ENCODE data around the gene SEMA4G. TPM values are rescaled to one million over a fixed set of nuclear protein-coding genes. Genes with fewer than 3 reads are reported as not detected.

Gene SEMA4G
- total RNA-seq, 1 experiment from 2014 or later, result 8.5 TPM

DNA sequence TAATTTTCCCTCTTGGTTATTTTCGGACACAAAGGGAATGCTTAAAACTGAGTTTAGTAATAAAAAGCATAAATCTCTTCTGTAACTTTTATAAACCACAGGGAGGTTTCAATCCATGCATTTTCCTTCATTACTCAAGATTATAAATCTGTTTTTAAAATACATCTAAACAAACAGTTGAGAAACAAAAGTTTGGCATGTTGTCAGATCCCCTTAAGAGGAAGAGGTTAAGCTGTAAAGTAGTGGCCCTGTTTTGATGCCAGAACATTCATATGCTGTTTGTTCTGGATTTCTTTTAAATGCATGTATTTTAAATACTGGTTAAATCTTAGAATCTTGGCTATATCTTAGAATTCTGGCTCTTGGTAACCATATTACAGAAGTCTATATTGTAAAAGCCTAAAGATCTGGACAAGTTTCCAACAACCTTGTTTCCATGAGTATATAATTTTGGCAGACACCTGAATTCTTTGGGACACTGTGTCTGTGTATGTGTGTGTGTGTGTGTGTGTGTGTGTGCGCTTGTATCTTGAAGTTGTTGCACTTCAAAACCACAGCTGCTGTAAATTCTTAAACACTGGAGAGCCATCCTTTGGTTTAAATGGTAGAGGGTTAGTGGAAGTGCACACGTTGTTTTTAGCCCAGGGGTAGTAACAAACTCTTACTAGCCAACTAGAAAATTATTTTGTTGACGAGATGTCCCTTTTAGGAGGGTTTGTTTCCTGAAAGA, 6.8 kb upstream of the SEMA4G start:
- no peak overlapping the region for H2BK12ac ChIP-seq (ENCODE audit: insufficient read length, low read depth, low read length)
- no peak overlapping the region for H4K5ac ChIP-seq (ENCODE audit: insufficient read length, low read depth, low read length)
- H3K4me2 ChIP-seq (ENCODE audit: insufficient read depth, insufficient read length, low read length), result no peak overlapping the region
- no peak overlapping the region for H3K56ac ChIP-seq (ENCODE audit: insufficient read length, low read depth, low read length)
- H2BK15ac ChIP-seq (ENCODE audit: low read depth, low read length), result no peak overlapping the region
- Mint-ChIP-seq H3K36me3 (ENCODE audit: insufficient read depth in 1 of 3, low read depth in 3 of 3) (peaks cover 0 to 28% (median 24%) of the 10 kb centered on the region in 3 experiments; a peak in 5 of 7 replicates), H3K4me3 (no peak overlapping the region), H3K27me3 (ENCODE audit: low read depth) (no peaks in the 10 kb centered on the region), H3K4me1 (no peaks in the 10 kb centered on the region), H3K9me3 (no peaks in the 10 kb centered on the region), H3K27ac (peak overlapping the region in 1 of 3 experiments; percentile 39; a peak in 2 of 7 replicates)
- H3K14ac ChIP-seq (ENCODE audit: insufficient read depth, low read length), result no peak overlapping the region
- H3K18ac ChIP-seq (ENCODE audit: insufficient read length, low read depth, low read length), result no peak overlapping the region
- H2BK120ac ChIP-seq (ENCODE audit: low read depth, low read length, poor library complexity, severe bottlenecking), result no peak overlapping the region
- no peaks in the 10 kb centered on the region for H3K9me3 ChIP-seq (ENCODE audit: control insufficient read depth, low read depth, low read length)
- no peaks in the 10 kb centered on the region for H3K23me2 ChIP-seq (ENCODE audit: insufficient read length, low read depth, low read length, poor library complexity, severe bottlenecking)
- H3K9ac ChIP-seq (ENCODE audit: extremely low read depth, insufficient read length, low read length), result no peak overlapping the region
- no peaks in the 10 kb centered on the region for H3K27me3 ChIP-seq (ENCODE audit: insufficient read depth, low read length)
- no peak overlapping the region for H4K8ac ChIP-seq (replicated peaks; ENCODE audit: insufficient read length, low read depth, low read length)
- H4K20me1 ChIP-seq (ENCODE audit: control insufficient read depth, insufficient read depth, insufficient read length), result no peaks in the 10 kb centered on the region
- H2AK5ac ChIP-seq (ENCODE audit: insufficient read length, low read length), result no peak overlapping the region
- no peak overlapping the region for H4K91ac ChIP-seq (ENCODE audit: insufficient read length, low read depth, low read length)
- no peak overlapping the region for H2AFZ ChIP-seq (ENCODE audit: low read length)
- H3K79me2 ChIP-seq (ENCODE audit: insufficient read depth, low read length), result no peaks in the 10 kb centered on the region
- no peak overlapping the region for H3K4ac ChIP-seq (ENCODE audit: low read depth, low read length)
- H3K4me1 ChIP-seq (ENCODE audit: insufficient read depth, low read length), result no peaks in the 10 kb centered on the region
- H3K79me1 ChIP-seq (ENCODE audit: insufficient read depth, low read depth, low read length, poor library complexity, severe bottlenecking), result no peaks in the 10 kb centered on the region
- H3T11ph ChIP-seq (ENCODE audit: low read length), result no peak overlapping the region
- H2BK20ac ChIP-seq (ENCODE audit: low read depth, low read length, poor library complexity, severe bottlenecking), result no peak overlapping the region
- H3K23ac ChIP-seq (ENCODE audit: insufficient read length, low read depth, low read length), result no peak overlapping the region
- DNase-seq, result no peak
- no peak overlapping the region for H2BK5ac ChIP-seq (ENCODE audit: insufficient read length, low read length)
- H3K27ac ChIP-seq (ENCODE audit: insufficient read length, low read depth, low read length), result no peak overlapping the region
- WGBS (ENCODE audit: extremely low coverage, insufficient read length, low lambda C conversion rate), result no CpG with 5 or more reads among the region's 4 CpGs
- TF ChIP-seq, protein P1, sequence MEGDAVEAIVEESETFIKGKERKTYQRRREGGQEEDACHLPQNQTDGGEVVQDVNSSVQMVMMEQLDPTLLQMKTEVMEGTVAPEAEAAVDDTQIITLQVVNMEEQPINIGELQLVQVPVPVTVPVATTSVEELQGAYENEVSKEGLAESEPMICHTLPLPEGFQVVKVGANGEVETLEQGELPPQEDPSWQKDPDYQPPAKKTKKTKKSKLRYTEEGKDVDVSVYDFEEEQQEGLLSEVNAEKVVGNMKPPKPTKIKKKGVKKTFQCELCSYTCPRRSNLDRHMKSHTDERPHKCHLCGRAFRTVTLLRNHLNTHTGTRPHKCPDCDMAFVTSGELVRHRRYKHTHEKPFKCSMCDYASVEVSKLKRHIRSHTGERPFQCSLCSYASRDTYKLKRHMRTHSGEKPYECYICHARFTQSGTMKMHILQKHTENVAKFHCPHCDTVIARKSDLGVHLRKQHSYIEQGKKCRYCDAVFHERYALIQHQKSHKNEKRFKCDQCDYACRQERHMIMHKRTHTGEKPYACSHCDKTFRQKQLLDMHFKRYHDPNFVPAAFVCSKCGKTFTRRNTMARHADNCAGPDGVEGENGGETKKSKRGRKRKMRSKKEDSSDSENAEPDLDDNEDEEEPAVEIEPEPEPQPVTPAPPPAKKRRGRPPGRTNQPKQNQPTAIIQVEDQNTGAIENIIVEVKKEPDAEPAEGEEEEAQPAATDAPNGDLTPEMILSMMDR (conservative IDR thresholded peaks at IDR 0.05), result no peak
